ENCODE measurements around the gene SLC9A8.

GRCh38 chr20:49913399-49914047 lies 100.9 kb downstream of the SLC9A8 start:
- TF ChIP-seq GATA2 (IDR thresholded peaks at IDR 0.05; ENCODE audit: low read depth, low read length) (no peak), GATA3 (IDR thresholded peaks at IDR 0.05; ENCODE audit: low read depth, low read length) (no peak)

Measured in SH-SY5Y (cell line).